Nucleus accumbens (tissue), 56 donors: ENCODE data around the gene SMIM9.

ENCODE experiments used
- DNase-seq, 56 donors: peaks; one replicate each; lab custom pipeline; 2025; lab: John Stamatoyannopoulos, UW

Gene SMIM9

DNA sequence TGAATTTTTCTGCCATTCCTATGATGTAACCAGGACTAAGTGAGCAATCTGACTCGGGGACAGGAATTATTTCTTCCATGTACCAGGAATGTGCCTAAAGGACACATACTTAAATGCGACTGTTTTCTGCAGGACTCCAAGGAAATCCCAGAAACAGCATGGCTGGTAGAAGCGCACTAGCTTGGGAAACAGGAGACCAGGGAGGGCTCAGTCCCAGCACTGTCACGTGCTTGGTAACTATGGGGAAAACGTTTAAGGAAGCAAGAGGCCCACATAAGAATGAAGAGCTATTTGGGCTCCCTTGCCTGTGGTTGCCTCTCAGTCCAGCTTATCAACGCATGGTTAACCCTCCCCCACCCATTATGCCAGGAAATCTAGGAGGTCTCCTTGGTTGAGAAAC, 48.7 kb downstream of the SMIM9 start:
- DNase-seq: no peak

- DNase-seq: no peak
Measured at GRCh38 chrX:154784149-154784995, 50.1 kb downstream of the SMIM9 start.

GRCh38 chrX:154780968-154781367, 53.5 kb downstream of the SMIM9 start:
- no peak for DNase-seq

DNA sequence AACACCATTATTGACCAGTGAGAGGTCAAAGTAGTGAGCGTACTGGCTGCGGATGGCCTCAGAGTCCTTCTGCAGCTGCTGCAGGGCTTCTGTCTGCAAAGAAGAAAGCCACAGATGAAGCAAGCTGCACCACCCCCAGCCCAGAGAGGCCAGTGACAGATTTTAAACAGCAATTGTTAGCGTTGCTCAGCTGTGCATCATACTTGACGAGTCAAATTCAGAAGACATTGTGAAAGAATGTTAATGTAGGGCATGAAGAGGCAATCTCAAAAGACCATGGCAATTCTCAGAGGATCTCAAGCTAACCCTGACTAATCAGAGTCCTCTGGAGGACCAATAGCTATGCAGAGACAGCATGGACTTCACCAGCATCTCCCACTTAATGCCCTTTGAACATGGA, 55.2 kb downstream of the SMIM9 start:
- no peak for DNase-seq

- DNase-seq: no peak
Measured at GRCh38 chrX:154776753-154777152, 57.7 kb downstream of the SMIM9 start.

DNA sequence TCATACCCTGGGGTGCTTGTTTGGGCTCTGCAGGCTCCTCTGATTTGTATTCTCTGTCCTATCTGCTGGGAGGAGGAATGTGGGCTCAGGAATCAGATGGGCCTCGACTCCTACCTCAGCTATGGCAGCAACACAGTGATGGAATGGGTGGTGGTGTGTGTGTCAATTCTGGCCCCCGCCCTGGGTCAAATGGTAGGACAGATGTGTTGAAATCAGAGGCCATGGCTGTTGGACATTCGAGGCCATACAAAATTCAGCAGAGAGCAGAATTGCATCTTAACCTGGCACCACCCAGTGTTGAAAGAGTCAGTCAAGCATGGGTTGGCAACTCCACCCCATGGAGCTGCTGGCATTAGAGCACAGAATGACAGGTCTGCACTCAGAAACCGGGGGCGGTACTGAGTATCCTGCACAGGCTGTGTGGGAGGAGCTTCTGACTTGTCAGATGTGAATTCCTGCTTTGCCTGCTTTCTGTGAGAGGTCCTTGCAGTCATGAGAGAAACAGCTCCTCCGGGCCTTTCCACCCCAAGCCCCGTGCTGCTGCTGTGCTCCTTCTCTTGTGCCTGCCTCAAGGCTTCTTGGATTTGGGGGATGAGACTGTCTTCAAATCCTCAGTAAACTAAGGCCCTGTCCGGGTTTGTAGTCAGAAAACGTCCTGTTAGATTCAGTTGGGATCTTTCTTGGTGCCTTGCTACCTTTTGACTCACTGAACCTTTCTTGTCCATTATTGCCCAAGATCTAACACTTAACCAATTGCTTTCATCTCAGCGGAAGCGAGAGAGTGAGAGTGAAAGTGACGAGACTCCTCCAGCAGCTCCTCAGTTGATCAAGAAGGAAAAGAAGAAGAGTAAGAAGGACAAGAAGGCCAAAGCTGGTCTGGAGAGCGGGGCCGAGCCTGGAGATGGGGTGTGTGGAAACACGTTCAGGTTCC, 58.8 kb downstream of the SMIM9 start:
- peak in 29 of 56 donors; percentile 1 to 77 (median 31) for DNase-seq

DNA sequence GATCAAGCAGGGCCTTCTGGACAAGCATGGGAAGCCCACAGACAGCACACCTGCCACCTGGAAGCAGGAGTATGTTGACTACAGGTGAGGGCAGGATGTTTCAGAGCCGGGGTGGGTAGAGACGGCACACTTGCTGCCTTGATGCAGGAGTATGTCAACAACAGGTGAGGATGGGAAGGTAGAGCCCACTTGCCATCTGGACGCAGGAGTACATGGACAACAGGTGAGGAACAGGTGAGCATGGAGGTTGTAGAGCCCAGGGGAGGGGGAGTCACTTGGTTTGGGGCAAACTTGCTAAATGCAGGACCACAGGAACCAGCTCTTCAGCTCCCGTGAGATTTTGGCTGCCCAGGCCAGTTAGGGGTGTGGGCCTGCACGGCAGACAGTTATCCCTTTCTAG, 59.8 kb downstream of the SMIM9 start:
- DNase-seq: no peak
